Astrocyte (in vitro differentiated cells and primary cell): Measurements from ENCODE around the gene DDX59. TPM values are rescaled to one million over a fixed set of nuclear protein-coding genes. Genes with fewer than 3 reads are reported as not detected.

ENCODE experiments used
- DNase-seq: peaks from one replicate; pipeline ENCODE4 v3.0.0-alpha.2; 2010; ENCODE audit warnings: low read depth
- FAIRE-seq: peaks from 2 replicates; lab custom pipeline; 2011; peaks lifted over from hg19 to GRCh38; lab: Jason Lieb, UNC
- H2AFZ ChIP-seq: 2 replicates; pipeline ENCODE4 v1.6.0; 2012; ENCODE audit warnings: low read depth, low read length, inconsistent platforms
- H3K27ac ChIP-seq: 2 replicates; pipeline ENCODE4 v1.5.1; 2011; ENCODE audit warnings: low read depth, low read length, inconsistent platforms
- H3K27me3 ChIP-seq: 2 replicates; pipeline ENCODE4 v1.6.0; 2011; ENCODE audit warnings: low read length, inconsistent platforms; ENCODE audit not compliant: insufficient read depth
- H3K36me3 ChIP-seq: 2 replicates; pipeline ENCODE4 v1.5.1; 2011; ENCODE audit warnings: low read length, inconsistent platforms; ENCODE audit not compliant: insufficient read depth
- H3K4me1 ChIP-seq: 2 replicates; pipeline ENCODE4 v1.5.1; 2011; ENCODE audit warnings: low read length, inconsistent platforms; ENCODE audit not compliant: insufficient read depth
- H3K4me2 ChIP-seq: 2 replicates; pipeline ENCODE4 v1.6.0; 2012; ENCODE audit warnings: low read length, inconsistent platforms
- H3K4me3 ChIP-seq: 2 replicates; pipeline ENCODE4 v1.5.1; 2011; ENCODE audit warnings: low read depth, mild to moderate bottlenecking, low read length, inconsistent platforms; ENCODE audit not compliant: insufficient read depth
- H3K79me2 ChIP-seq: 2 replicates; pipeline ENCODE4 v1.6.0; 2012; ENCODE audit warnings: mild to moderate bottlenecking, low read length, inconsistent platforms; ENCODE audit not compliant: insufficient read depth
- H3K9ac ChIP-seq: 2 replicates; pipeline ENCODE4 v1.6.0; 2012; ENCODE audit warnings: mild to moderate bottlenecking, low read length, inconsistent platforms
- H3K9me3 ChIP-seq: 2 replicates; pipeline ENCODE4 v1.5.1; 2012; ENCODE audit warnings: low read depth, mild to moderate bottlenecking, low read length, inconsistent platforms; ENCODE audit not compliant: insufficient read depth
- H4K20me1 ChIP-seq: 2 replicates; pipeline ENCODE4 v1.6.0; 2012; ENCODE audit warnings: low read length, inconsistent platforms; ENCODE audit not compliant: insufficient read depth
- H3K27ac Mint-ChIP-seq: one replicate; pipeline ENCODE4 v1.8.0; 2021; ENCODE audit warnings: mild to moderate bottlenecking, mixed read lengths; ENCODE audit not compliant: unreplicated experiment
- H3K27me3 Mint-ChIP-seq: one replicate; pipeline ENCODE4 v1.8.0; 2021; ENCODE audit warnings: low read depth, mixed read lengths; ENCODE audit not compliant: unreplicated experiment
- H3K36me3 Mint-ChIP-seq: one replicate; pipeline ENCODE4 v1.8.0; 2021; ENCODE audit warnings: low read depth, mixed read lengths; ENCODE audit not compliant: unreplicated experiment
- H3K4me1 Mint-ChIP-seq: one replicate; pipeline ENCODE4 v1.8.0; 2021; ENCODE audit warnings: low read depth, mixed read lengths; ENCODE audit not compliant: unreplicated experiment
- H3K4me3 Mint-ChIP-seq: one replicate; pipeline ENCODE4 v1.8.0; 2021; ENCODE audit warnings: mild to moderate bottlenecking, moderate library complexity, mixed read lengths; ENCODE audit not compliant: unreplicated experiment
- H3K9me3 Mint-ChIP-seq: one replicate; pipeline ENCODE4 v1.8.0; 2021; ENCODE audit warnings: mild to moderate bottlenecking, mixed read lengths; ENCODE audit not compliant: unreplicated experiment
- EZH2 ChIP-seq: IDR thresholded peaks from 2 replicates; pipeline ENCODE4 v1.6.1; 2012; ENCODE audit warnings: mild to moderate bottlenecking, low read length, inconsistent platforms; ENCODE audit not compliant: insufficient read depth
- total RNA-seq: library from RNA; stranded (reverse); gene quantifications from 2 replicates; pipeline ENCODE4 v1.2.1, GENCODE V29; 2021
- TF ChIP-seq, protein P1 (sequence below): IDR thresholded peaks from 2 replicates; pipeline ENCODE4 v1.5.1; 2011; ENCODE audit warnings: low read depth, mild to moderate bottlenecking, inconsistent platforms, low read length, moderate library complexity; ENCODE audit not compliant: insufficient read depth

DDX59 gene
- total RNA-seq, 1 donor from 2014 or later: 12.6 TPM

DNA sequence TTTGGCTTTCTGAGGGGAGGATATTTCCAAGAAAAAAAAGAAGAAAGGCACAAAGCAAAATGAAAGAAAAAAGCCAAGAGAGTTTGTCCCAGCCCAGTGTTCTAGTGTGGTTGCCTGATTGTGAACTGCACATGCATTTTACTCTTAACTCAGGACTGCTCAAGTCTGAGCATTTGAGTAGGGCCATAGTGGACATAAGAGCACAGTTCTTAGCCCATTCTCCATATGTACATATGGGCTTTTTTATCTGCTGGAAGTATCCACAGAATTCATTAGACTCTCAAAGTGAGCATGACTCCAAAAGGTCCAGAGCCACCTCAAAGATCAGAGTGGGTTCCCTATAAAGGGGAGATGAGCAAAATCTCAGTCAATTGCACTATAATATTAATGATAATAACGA, 13.6 kb upstream of the DDX59 start:
- H3K36me3 ChIP-seq: no peaks in the 10 kb centered on the region
- no peaks in the 10 kb centered on the region for H3K79me2 ChIP-seq
- Mint-ChIP-seq H3K4me1 (no peaks in the 10 kb centered on the region), H3K27me3 (no peaks in the 10 kb centered on the region), H3K36me3 (no peaks in the 10 kb centered on the region), H3K9me3 (no peaks in the 10 kb centered on the region), H3K27ac (no peak overlapping the region), H3K4me3 (no peak overlapping the region)
- H3K27me3 ChIP-seq: no peaks in the 10 kb centered on the region
- H3K9ac ChIP-seq: no peak overlapping the region
- FAIRE-seq: no peak
- H3K4me1 ChIP-seq: no peaks in the 10 kb centered on the region
- H2AFZ ChIP-seq: no peak overlapping the region
- H3K4me3 ChIP-seq: no peak overlapping the region
- no peaks in the 10 kb centered on the region for H3K9me3 ChIP-seq
- H4K20me1 ChIP-seq: no peaks in the 10 kb centered on the region
- TF ChIP-seq EZH2: no peak
- TF ChIP-seq, protein P1, sequence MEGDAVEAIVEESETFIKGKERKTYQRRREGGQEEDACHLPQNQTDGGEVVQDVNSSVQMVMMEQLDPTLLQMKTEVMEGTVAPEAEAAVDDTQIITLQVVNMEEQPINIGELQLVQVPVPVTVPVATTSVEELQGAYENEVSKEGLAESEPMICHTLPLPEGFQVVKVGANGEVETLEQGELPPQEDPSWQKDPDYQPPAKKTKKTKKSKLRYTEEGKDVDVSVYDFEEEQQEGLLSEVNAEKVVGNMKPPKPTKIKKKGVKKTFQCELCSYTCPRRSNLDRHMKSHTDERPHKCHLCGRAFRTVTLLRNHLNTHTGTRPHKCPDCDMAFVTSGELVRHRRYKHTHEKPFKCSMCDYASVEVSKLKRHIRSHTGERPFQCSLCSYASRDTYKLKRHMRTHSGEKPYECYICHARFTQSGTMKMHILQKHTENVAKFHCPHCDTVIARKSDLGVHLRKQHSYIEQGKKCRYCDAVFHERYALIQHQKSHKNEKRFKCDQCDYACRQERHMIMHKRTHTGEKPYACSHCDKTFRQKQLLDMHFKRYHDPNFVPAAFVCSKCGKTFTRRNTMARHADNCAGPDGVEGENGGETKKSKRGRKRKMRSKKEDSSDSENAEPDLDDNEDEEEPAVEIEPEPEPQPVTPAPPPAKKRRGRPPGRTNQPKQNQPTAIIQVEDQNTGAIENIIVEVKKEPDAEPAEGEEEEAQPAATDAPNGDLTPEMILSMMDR: no peak
- no peak for DNase-seq
- H3K27ac ChIP-seq: no peak overlapping the region
- H3K4me2 ChIP-seq: no peak overlapping the region

DNA sequence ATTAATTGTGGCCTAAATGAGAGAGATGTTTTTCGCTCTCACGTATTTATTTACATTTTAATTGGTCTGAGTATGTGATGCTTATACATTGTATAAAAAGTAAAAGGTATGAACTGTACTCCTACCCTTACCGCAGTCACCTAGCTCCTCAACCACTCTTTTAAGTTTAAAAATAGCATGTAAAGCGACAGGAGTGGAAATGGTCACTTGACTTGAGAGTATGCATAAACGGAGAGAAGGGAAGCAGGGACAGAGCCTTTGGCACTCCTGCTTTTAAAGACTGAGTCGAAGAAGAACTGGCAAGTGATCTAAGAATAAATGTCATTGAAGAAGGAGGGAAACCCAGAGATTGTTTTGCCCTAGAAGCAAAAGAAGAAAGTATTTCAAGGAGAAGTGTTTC, 11.5 kb upstream of the DDX59 start:
- FAIRE-seq: no peak
- Histone ChIP-seq H3K36me3 (no peaks in the 10 kb centered on the region), H3K27ac (no peak overlapping the region), H3K4me1 (no peaks in the 10 kb centered on the region), H3K9ac (no peak overlapping the region), H3K4me3 (no peak overlapping the region), H3K9me3 (no peaks in the 10 kb centered on the region), H3K79me2 (no peaks in the 10 kb centered on the region), H2AFZ (no peak overlapping the region), H3K27me3 (no peaks in the 10 kb centered on the region), H4K20me1 (no peaks in the 10 kb centered on the region), H3K4me2 (no peak overlapping the region)
- H3K27ac Mint-ChIP-seq: no peak overlapping the region
- H3K4me1 Mint-ChIP-seq: no peaks in the 10 kb centered on the region
- no peaks in the 10 kb centered on the region for H3K36me3 Mint-ChIP-seq
- TF ChIP-seq, protein P1: no peak
- TF ChIP-seq EZH2: no peak
- no peaks in the 10 kb centered on the region for H3K9me3 Mint-ChIP-seq
- no peaks in the 10 kb centered on the region for H3K27me3 Mint-ChIP-seq
- no peak for DNase-seq
- H3K4me3 Mint-ChIP-seq: no peak overlapping the region

DNA sequence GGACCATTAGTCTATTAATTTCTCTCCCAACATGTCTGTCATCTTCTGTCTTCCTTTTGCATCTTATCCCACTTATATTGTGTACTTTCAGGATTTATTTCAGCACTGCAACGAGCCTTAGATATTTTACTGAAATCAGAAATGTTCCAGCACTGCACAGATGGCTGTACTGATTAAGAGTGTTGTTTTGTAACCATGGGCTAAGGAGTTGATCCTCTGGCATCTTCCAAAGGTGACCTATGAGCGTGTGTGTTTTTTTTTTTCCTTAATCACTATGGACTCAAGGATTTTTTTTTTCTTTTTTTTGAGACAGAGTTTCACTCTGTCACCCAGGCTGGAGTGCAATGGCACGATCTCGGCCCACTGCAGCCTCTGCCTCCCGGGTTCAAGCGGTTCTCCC, 7.1 kb upstream of the DDX59 start:
- Histone ChIP-seq H3K4me2 (no peak overlapping the region), H3K4me3 (no peak overlapping the region), H3K4me1 (no peaks in the 10 kb centered on the region), H2AFZ (no peak overlapping the region), H3K27me3 (no peaks in the 10 kb centered on the region), H3K9me3 (no peaks in the 10 kb centered on the region), H3K36me3 (no peaks in the 10 kb centered on the region), H3K9ac (no peak overlapping the region), H3K79me2 (no peaks in the 10 kb centered on the region), H4K20me1 (no peaks in the 10 kb centered on the region), H3K27ac (no peak overlapping the region)
- FAIRE-seq (no peak), DNase-seq (no peak)
- Mint-ChIP-seq H3K4me1 (peaks cover 5% of the 10 kb centered on the region), H3K36me3 (no peaks in the 10 kb centered on the region), H3K9me3 (no peaks in the 10 kb centered on the region), H3K27me3 (no peaks in the 10 kb centered on the region), H3K27ac (no peak overlapping the region), H3K4me3 (no peak overlapping the region)
- TF ChIP-seq, protein P1: no peak
- TF ChIP-seq EZH2: no peak
